H9 (cell line): ENCODE measurements around the gene PDZD2. TPM values are rescaled to one million over a fixed set of nuclear protein-coding genes. Genes with fewer than 3 reads are reported as not detected.

ENCODE experiments used
- DNase-seq: peaks from one replicate; pipeline ENCODE4 v3.0.0-alpha.2; 2017
- H2AFZ ChIP-seq: one replicate; pipeline ENCODE4 v1.6.1; 2013; ENCODE audit warnings: mild to moderate bottlenecking, low read length, control low read depth, moderate library complexity
- H2AK5ac ChIP-seq: 2 replicates; pipeline ENCODE4 v1.6.1; 2013; ENCODE audit warnings: low read length, control low read depth, mixed read lengths; ENCODE audit not compliant: insufficient read length
- H2BK120ac ChIP-seq: one replicate; pipeline ENCODE4 v1.6.1; 2013; ENCODE audit warnings: low read depth, mild to moderate bottlenecking, low read length, control low read depth, inconsistent platforms; ENCODE audit not compliant: poor library complexity, severe bottlenecking
- H2BK12ac ChIP-seq: 2 replicates; pipeline ENCODE4 v1.6.1; 2013; ENCODE audit warnings: low read length, control low read depth, mixed read lengths, low read depth; ENCODE audit not compliant: insufficient read length
- H2BK15ac ChIP-seq: 2 replicates; pipeline ENCODE4 v1.6.1; 2013; ENCODE audit warnings: low read depth, low read length, control low read depth
- H2BK20ac ChIP-seq: one replicate; pipeline ENCODE4 v1.6.1; 2013; ENCODE audit warnings: low read depth, mild to moderate bottlenecking, low read length, control low read depth, inconsistent platforms; ENCODE audit not compliant: poor library complexity, severe bottlenecking
- H2BK5ac ChIP-seq: 2 replicates; pipeline ENCODE4 v1.6.1; 2013; ENCODE audit warnings: low read length, control low read depth, mixed read lengths; ENCODE audit not compliant: insufficient read length
- H3K14ac ChIP-seq: 2 replicates; pipeline ENCODE4 v1.6.1; 2013; ENCODE audit warnings: low read length, control low read depth; ENCODE audit not compliant: insufficient read depth
- H3K18ac ChIP-seq: 2 replicates; pipeline ENCODE4 v1.6.1; 2013; ENCODE audit warnings: low read depth, mild to moderate bottlenecking, mixed read lengths, low read length, control low read depth; ENCODE audit not compliant: insufficient read length
- H3K23ac ChIP-seq: 2 replicates; pipeline ENCODE4 v1.6.1; 2013; ENCODE audit warnings: low read length, control low read depth, mixed read lengths, low read depth; ENCODE audit not compliant: insufficient read length
- H3K23me2 ChIP-seq: 2 replicates; pipeline ENCODE4 v1.6.1; 2013; ENCODE audit warnings: low read depth, mild to moderate bottlenecking, mixed read lengths, low read length, control low read depth; ENCODE audit not compliant: insufficient read length, poor library complexity, severe bottlenecking
- H3K27ac ChIP-seq: 2 replicates; pipeline ENCODE4 v1.5.1; 2013; ENCODE audit warnings: low read length, control low read depth, mixed read lengths, low read depth; ENCODE audit not compliant: insufficient read length
- H3K27me3 ChIP-seq: 2 replicates; pipeline ENCODE4 v1.6.1; 2013; ENCODE audit warnings: low read length, control low read depth, inconsistent platforms; ENCODE audit not compliant: insufficient read depth
- H3K4ac ChIP-seq: 2 replicates; pipeline ENCODE4 v1.6.1; 2013; ENCODE audit warnings: low read depth, mild to moderate bottlenecking, control low read depth, inconsistent platforms, low read length, moderate library complexity
- H3K4me1 ChIP-seq: 2 replicates; pipeline ENCODE4 v1.6.1; 2013; ENCODE audit warnings: low read length, control low read depth, inconsistent platforms; ENCODE audit not compliant: insufficient read depth
- H3K4me2 ChIP-seq: 2 replicates; pipeline ENCODE4 v1.6.1; 2013; ENCODE audit warnings: low read length, control low read depth, mixed read lengths; ENCODE audit not compliant: insufficient read length, insufficient read depth
- H3K56ac ChIP-seq: 2 replicates; pipeline ENCODE4 v1.6.1; 2013; ENCODE audit warnings: low read depth, mild to moderate bottlenecking, mixed read lengths, low read length, control low read depth; ENCODE audit not compliant: insufficient read length
- H3K79me1 ChIP-seq: 2 replicates; pipeline ENCODE4 v1.6.1; 2013; ENCODE audit warnings: low read depth, mild to moderate bottlenecking, moderate library complexity, low read length, control low read depth, inconsistent platforms; ENCODE audit not compliant: insufficient read depth, poor library complexity, severe bottlenecking
- H3K79me2 ChIP-seq: 2 replicates; pipeline ENCODE4 v1.6.1; 2013; ENCODE audit warnings: low read length, control low read depth, inconsistent platforms; ENCODE audit not compliant: insufficient read depth
- H3K9ac ChIP-seq: 2 replicates; pipeline ENCODE4 v1.6.1; 2013; ENCODE audit warnings: low read length, control low read depth, mixed read lengths; ENCODE audit not compliant: insufficient read length; ENCODE audit errors: extremely low read depth
- H3K9me3 ChIP-seq: one replicate; pipeline ENCODE4 v1.6.1; 2013; ENCODE audit warnings: low read depth, low read length, inconsistent platforms; ENCODE audit not compliant: control insufficient read depth
- H3T11ph ChIP-seq: one replicate; pipeline ENCODE4 v1.6.1; 2013; ENCODE audit warnings: mild to moderate bottlenecking, low read length, control low read depth, inconsistent platforms
- H4K20me1 ChIP-seq: one replicate; pipeline ENCODE4 v1.6.1; 2013; ENCODE audit not compliant: control insufficient read depth, insufficient read length, insufficient read depth
- H4K5ac ChIP-seq: 2 replicates; pipeline ENCODE4 v1.6.1; 2013; ENCODE audit warnings: low read depth, mild to moderate bottlenecking, mixed read lengths, low read length, control low read depth; ENCODE audit not compliant: insufficient read length
- H4K8ac ChIP-seq: replicated peaks from 2 replicates; pipeline ENCODE4 v1.6.1; 2013; ENCODE audit warnings: low read length, control low read depth, mixed read lengths, low read depth; ENCODE audit not compliant: insufficient read length
- H4K91ac ChIP-seq: 2 replicates; pipeline ENCODE4 v1.6.1; 2013; ENCODE audit warnings: low read depth, mild to moderate bottlenecking, moderate library complexity, mixed read lengths, low read length, control low read depth; ENCODE audit not compliant: insufficient read length
- H3K27ac Mint-ChIP-seq, 3 experiments: 2 replicates in 2 of 3; 3 replicates in 1 of 3; pipeline ENCODE4 v1.8.0; 2020 to 2021; ENCODE audit warnings: mixed read lengths in 3 of 3, mild to moderate bottlenecking in 1 of 3, moderate library complexity in 1 of 3
- H3K27me3 Mint-ChIP-seq: 2 replicates; pipeline ENCODE4 v1.8.0; 2021; ENCODE audit warnings: low read depth, mild to moderate bottlenecking, moderate library complexity, mixed read lengths
- H3K36me3 Mint-ChIP-seq, 3 experiments: 2 replicates in 2 of 3; 3 replicates in 1 of 3; pipeline ENCODE4 v1.8.0; 2020 to 2021; ENCODE audit warnings: low read depth in 3 of 3, mixed read lengths in 3 of 3; ENCODE audit not compliant: insufficient read depth in 1 of 3
- H3K4me1 Mint-ChIP-seq, 2 experiments: 2 replicates each; pipeline ENCODE4 v1.8.0; 2020; ENCODE audit warnings: mixed read lengths in 2 of 2
- H3K4me3 Mint-ChIP-seq, 2 experiments: 2 replicates in 1 of 2; 3 replicates in 1 of 2; pipeline ENCODE4 v1.8.0; 2020 to 2021; ENCODE audit warnings: mild to moderate bottlenecking in 2 of 2, mixed read lengths in 2 of 2, moderate library complexity in 1 of 2
- H3K9me3 Mint-ChIP-seq, 2 experiments: 2 replicates in 1 of 2; 3 replicates in 1 of 2; pipeline ENCODE4 v1.8.0; 2020; ENCODE audit warnings: mild to moderate bottlenecking in 2 of 2, mixed read lengths in 2 of 2, moderate library complexity in 1 of 2
- WGBS: extraction: QIAGEN DNeasy Blood & Tissue Kit; methylation state at CpG from one replicate; pipeline ENCODE4 v1.1.7; 2013; ENCODE audit warnings: missing lambda C conversion rate, low lambda C conversion rate, mixed read lengths; ENCODE audit not compliant: insufficient read length; ENCODE audit errors: extremely low coverage; 5-methylcytosine and 5-hydroxymethylcytosine counted together
- total RNA-seq: library from RNA; stranded (reverse); gene quantifications from 2 replicates; pipeline ENCODE4 v1.2.1, GENCODE V29; 2021
- TF ChIP-seq, protein P1 (sequence below): fragments of 200-600 bp; sonication (generic); conservative IDR thresholded peaks from 3 replicates; pipeline ENCODE4 v1.8.0; 2021; ENCODE audit warnings: antibody characterized with exemption, mild to moderate bottlenecking

The PDZD2 gene
- total RNA-seq, 1 experiment from 2014 or later, result 9.9 TPM

DNA sequence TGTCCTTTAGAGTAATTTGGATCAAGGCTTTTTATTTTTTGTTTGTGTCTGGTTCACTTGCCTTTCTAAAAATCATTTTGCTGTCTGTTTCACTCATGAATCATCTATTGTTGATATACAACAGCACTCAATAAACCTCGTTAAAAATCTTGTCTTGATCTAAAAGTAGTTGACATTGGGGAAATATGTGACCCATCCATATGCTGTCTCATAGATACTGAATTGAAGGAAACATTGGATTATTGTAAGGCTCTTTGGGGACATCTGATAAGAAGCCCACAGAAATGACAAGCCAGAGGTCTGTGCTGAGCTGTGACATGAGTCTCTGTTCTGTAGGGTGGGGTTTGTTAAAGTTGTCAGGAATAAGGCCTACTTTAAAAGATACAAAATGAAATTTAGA, 208.0 kb downstream of the PDZD2 start:
- Histone ChIP-seq H3K4me1 (no peaks in the 10 kb centered on the region), H4K8ac (no peak overlapping the region)

More for the DNA sequence above, 208.0 kb downstream of the PDZD2 start:
- H3K79me2 ChIP-seq, result no peaks in the 10 kb centered on the region
- H3K27ac ChIP-seq, result no peak overlapping the region
- DNase-seq, result no peak
- H2AK5ac ChIP-seq, result no peak overlapping the region
- peaks cover 5 to 7% of the 10 kb centered on the region in 2 experiments; a peak in 3 of 4 replicates for H3K4me1 Mint-ChIP-seq
- H2BK12ac ChIP-seq, result no peak overlapping the region
- H3K4me3 Mint-ChIP-seq, result no peak overlapping the region
- no peaks in the 10 kb centered on the region for H3K27me3 ChIP-seq
- no peak overlapping the region for H2BK20ac ChIP-seq
- H3K79me1 ChIP-seq, result no peaks in the 10 kb centered on the region
- no peak overlapping the region for H2AFZ ChIP-seq
- WGBS, result no CpG with 5 or more reads among the region's 1 CpG
- no peak overlapping the region for H4K5ac ChIP-seq
- H3K36me3 Mint-ChIP-seq, result no peaks in the 10 kb centered on the region
- no peak overlapping the region for H4K91ac ChIP-seq
- H3K9me3 Mint-ChIP-seq, result no peaks in the 10 kb centered on the region
- no peak overlapping the region for H3K23ac ChIP-seq
- H3K23me2 ChIP-seq, result no peaks in the 10 kb centered on the region
- no peak overlapping the region for H2BK5ac ChIP-seq
- no peak overlapping the region for H3K14ac ChIP-seq
- no peaks in the 10 kb centered on the region for H4K20me1 ChIP-seq
- H2BK120ac ChIP-seq, result no peak overlapping the region
- no peaks in the 10 kb centered on the region for H3K9me3 ChIP-seq
- H3K27me3 Mint-ChIP-seq, result no peaks in the 10 kb centered on the region
- H3K27ac Mint-ChIP-seq, result no peak overlapping the region
- H3K56ac ChIP-seq, result no peak overlapping the region
- H3K18ac ChIP-seq, result no peak overlapping the region
- TF ChIP-seq, protein P1, sequence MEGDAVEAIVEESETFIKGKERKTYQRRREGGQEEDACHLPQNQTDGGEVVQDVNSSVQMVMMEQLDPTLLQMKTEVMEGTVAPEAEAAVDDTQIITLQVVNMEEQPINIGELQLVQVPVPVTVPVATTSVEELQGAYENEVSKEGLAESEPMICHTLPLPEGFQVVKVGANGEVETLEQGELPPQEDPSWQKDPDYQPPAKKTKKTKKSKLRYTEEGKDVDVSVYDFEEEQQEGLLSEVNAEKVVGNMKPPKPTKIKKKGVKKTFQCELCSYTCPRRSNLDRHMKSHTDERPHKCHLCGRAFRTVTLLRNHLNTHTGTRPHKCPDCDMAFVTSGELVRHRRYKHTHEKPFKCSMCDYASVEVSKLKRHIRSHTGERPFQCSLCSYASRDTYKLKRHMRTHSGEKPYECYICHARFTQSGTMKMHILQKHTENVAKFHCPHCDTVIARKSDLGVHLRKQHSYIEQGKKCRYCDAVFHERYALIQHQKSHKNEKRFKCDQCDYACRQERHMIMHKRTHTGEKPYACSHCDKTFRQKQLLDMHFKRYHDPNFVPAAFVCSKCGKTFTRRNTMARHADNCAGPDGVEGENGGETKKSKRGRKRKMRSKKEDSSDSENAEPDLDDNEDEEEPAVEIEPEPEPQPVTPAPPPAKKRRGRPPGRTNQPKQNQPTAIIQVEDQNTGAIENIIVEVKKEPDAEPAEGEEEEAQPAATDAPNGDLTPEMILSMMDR, result no peak
- H3K4ac ChIP-seq, result no peak overlapping the region
- no peak overlapping the region for H3K4me2 ChIP-seq
- no peak overlapping the region for H3T11ph ChIP-seq
- no peak overlapping the region for H2BK15ac ChIP-seq
- no peak overlapping the region for H3K9ac ChIP-seq
